Dermis blood vessel endothelial cell (primary cell): ENCODE results near the gene TBC1D21. TPM values are rescaled to one million over a fixed set of nuclear protein-coding genes. Genes with fewer than 3 reads are reported as not detected.
A peak's percentile ranks its signal among the peaks of the same experiment; 100 is the strongest.

Experiments
- DNase-seq: peaks from one replicate; pipeline ENCODE4 v3.0.0; 2010
- total RNA-seq: library from RNA; depleted of rRNA; stranded (reverse); fragments of >200 nt; gene quantifications from 2 replicates; pipeline ENCODE4 v1.2.3, GENCODE V29; 2014

TBC1D21 gene
- total RNA-seq, 1 donor from 2014 or later = not detected

GRCh38 chr15:73891328-73892315 is 18.3 kb downstream of the TBC1D21 start:
- DNase-seq = no peak

DNA sequence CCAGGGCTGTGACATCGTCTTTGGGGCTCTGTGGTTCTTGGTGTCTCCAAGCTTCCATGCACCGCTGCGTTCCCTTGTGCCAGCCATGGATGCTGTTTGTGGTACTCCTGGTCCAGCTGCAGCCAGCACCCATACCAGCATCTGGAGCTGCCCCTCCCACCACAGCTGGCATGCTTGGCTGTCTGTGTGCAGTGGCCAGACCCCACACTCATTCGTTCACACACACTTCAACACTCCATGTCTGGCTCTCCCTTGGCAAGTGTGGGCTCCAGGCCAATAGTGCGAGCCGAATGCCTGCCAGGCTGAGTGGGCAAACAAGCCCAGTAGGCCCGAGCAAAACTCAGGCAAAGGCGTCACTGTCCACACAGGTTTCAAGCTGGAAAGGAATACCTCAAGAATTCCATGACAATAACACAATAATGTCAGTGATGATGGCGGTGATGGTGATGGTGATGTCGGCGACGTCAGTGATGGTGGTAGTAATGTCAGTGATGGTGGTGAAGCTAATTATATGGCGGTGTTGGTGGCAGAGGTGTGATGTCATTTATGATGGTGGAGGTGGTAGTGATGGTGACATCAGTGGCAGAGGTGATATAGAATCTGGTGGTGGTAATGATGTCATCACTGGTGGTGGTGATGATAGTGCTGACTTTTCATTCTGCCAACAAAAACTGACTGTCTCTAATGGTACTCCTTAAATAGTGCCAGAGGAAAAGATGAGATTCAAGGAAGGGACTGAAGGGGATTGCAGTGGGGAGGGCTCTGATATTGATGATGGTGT is 19.3 kb downstream of the TBC1D21 start:
- DNase-seq = no peak

- DNase-seq = no peak
Observed at GRCh38 chr15:73894133-73894814, 20.9 kb downstream of the TBC1D21 start.

- peak; percentile 77 for DNase-seq
Observed at GRCh38 chr15:73897441-73898261, 24.3 kb downstream of the TBC1D21 start.

GRCh38 chr15:73899197-73900094 is 26.1 kb downstream of the TBC1D21 start:
- no peak for DNase-seq

- no peak for DNase-seq
Observed at GRCh38 chr15:73900095-73900712, 26.8 kb downstream of the TBC1D21 start.

GRCh38 chr15:73901126-73901810 is 27.9 kb downstream of the TBC1D21 start:
- no peak for DNase-seq

DNA sequence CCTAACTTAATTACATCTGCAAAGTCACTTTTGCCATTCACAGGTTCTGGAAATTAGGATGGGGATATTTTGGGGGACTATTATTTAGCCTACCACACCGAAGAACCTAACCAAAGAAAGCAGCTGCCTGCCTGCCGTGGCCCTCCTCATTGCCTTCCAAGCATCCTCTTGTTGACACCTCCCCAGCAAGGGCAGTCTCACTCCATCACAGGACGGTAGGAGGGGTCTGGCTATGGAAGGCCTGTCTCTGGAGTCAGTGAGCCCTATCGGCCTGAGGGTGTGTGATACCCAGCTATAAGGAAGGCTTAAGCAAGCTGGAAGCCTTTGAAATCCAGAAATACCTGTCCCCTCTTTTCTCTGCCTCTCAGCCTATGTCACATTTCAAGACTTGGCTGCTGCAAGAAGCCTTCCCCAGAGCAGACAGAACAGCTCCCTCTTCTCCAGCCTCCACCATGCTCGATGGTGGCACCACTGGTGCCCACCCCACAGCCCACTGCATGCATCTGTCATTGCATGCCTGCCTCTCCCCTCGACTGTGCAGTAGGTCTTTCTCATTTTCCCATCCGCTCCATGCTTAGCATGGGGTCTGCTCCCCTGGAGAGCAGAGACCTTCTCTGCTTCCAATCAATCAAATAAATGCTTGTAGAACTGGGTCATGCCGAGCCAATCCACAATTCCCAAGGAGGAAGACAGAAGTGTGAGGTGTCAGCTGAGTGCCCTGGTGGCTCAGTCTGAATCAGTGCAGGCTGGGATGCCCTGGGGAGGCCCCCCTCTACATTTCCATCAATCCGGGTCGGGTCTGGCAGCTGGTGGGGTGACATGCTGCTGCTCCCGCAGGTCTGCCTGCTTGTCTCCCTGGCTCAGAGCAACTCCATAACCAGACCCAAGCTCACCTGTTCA is 29.0 kb downstream of the TBC1D21 start:
- DNase-seq = no peak

- DNase-seq = no peak
Observed at GRCh38 chr15:73904026-73904815, 30.9 kb downstream of the TBC1D21 start.

DNA sequence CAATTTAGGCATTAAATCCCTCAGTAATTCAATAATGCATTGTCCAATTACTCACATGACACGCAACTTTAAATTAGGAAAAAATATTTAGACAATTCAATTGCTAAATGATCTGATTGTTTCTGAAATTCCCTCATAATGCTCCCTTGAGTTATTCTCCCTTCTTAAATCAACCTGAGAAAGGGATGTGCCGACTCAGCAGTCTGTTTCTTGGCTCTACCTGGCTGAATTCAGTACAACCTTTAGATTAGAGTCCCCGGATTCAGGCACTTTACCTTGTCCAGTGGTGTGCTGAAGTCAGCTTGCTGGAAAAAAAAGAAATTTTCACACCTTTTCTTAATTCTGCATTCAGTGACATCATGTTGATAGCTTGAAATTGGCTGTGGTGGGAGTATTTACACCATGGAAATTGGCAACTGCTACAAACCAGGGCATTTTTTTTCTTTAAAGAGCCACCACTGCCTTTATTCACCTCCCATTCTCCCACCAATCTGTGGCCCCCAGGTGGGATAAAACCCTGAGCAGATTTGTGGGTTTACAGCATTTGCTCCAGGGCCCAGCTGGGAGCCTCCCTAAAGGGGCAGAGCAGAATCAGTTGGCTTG is 32.0 kb downstream of the TBC1D21 start:
- no peak for DNase-seq

DNA sequence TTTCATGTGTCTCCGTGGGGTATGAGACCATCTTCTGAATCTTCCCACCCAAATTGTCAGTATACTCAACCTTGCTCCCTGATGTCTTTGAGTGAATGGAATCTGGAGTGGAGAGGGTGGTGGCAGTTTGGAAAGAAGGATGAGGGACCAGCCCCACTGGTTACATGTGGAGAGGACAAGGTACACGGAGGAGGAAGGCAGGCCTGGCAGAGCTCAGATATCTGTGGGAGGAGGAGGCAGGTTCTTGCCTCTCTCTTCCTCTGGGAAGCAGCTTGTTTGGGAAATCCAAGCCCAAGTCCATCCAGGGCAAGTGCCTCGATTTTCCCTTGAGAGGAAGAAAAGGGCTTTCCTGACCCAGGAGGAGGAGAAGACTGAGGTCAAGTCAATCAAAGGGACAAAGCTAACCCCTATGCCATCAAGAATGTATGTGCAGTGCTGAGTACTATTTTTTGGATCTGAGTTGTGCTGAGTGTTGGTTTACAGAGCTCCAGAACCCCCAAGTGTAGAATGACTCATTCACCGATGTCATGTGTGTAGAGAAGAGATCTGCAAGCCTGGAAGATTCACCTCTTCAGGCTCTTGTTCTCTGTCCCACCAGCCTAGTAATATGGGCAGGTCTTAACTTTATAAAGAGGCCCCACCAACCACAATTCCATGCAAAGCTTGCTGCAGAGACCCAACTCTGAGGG is 33.1 kb downstream of the TBC1D21 start:
- no peak for DNase-seq

DNA sequence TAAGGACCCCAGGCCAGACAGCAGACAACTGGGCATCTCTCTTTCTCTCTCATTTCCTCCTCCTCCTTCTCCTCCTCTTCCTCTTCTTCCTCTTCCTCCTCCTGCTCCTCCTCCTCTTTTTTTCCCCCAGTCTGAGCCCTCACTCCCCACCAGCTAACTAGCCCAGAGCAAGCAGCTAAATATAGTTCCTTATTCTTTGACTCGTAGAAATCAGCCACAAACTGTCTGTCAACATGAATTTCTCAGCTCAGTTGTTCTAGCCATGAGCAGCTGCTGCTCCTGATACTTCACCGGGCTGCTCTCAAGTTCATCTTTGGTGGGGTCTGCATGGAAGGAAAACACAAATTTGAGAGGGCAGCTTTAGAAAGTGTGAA is 33.7 kb downstream of the TBC1D21 start:
- DNase-seq = no peak

DNA sequence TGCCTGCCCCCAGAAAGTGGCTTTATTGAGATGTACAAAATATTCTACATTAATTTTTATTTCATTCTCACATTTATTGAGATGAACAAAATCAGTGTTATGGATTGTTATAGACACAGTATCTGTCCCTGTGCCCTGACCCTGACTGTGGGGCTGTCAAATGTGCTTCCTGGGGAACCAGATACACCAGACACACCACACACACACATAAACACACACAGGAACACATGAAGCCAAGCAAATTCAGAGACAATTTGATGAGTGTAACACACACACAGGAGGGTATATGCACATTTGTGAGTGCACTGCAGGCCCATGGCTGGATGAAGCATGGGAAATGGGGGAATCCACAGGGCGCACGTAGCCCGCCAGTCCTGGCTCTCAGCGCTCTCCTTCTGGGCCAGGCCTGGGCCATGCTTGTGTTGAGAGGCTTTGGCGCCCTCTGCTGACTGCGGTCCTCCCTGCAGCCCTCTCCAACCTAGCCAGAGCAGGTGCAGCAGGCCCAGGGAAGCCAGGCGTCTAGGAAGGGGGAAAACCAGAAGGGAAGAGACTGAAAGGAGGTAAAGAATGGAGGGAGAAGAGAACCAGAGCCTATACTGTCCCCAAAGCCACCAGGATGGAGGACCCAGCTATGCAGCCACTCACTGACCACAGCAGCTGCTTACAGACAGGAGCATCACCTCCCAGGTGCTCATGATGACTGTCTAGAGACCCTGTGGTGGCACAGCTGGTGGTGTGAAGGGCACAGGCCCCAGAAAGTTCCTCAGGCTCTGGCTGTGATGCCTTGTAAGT is 34.9 kb downstream of the TBC1D21 start:
- DNase-seq = peak; percentile 85

GRCh38 chr15:73908822-73909122 is 35.4 kb downstream of the TBC1D21 start:
- no peak for DNase-seq

DNA sequence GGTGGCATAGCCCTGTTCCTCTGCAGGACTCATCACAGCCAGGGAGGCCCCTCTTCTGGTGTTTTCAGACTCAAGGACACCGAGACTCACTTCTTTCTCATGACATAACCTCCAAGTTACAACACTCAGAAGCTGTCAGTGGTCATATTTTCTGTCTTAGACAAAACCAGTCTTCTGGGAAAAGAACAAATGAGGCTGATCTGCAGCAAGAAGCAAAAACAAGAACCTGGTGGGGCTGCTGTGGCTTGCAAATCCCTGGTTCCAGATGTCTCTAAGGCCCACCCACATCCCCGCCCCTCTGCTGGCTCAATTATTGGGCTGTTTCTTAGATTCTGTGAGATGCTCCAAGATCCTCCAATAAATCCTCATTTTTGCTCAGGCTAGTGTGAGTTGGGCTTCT is 36.3 kb downstream of the TBC1D21 start:
- no peak for DNase-seq
